NCI-H82 treated with DMSO at 0.1 percent for 48 hours (cell line): Measurements from ENCODE around the gene PLS1.
"Not testable (repeated sequence)": the region's sequence is repeated elsewhere in the genome, so short reads cannot be mapped to it uniquely, and the experiment has no call there.

ENCODE experiments used
- DNase-seq: peaks from one replicate; lab custom pipeline; 2025; ENCODE audit not compliant: unreplicated experiment; lab: John Stamatoyannopoulos, UW

PLS1 gene, protein sequence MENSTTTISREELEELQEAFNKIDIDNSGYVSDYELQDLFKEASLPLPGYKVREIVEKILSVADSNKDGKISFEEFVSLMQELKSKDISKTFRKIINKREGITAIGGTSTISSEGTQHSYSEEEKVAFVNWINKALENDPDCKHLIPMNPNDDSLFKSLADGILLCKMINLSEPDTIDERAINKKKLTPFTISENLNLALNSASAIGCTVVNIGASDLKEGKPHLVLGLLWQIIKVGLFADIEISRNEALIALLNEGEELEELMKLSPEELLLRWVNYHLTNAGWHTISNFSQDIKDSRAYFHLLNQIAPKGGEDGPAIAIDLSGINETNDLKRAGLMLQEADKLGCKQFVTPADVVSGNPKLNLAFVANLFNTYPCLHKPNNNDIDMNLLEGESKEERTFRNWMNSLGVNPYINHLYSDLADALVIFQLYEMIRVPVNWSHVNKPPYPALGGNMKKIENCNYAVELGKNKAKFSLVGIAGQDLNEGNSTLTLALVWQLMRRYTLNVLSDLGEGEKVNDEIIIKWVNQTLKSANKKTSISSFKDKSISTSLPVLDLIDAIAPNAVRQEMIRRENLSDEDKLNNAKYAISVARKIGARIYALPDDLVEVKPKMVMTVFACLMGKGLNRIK

DNA sequence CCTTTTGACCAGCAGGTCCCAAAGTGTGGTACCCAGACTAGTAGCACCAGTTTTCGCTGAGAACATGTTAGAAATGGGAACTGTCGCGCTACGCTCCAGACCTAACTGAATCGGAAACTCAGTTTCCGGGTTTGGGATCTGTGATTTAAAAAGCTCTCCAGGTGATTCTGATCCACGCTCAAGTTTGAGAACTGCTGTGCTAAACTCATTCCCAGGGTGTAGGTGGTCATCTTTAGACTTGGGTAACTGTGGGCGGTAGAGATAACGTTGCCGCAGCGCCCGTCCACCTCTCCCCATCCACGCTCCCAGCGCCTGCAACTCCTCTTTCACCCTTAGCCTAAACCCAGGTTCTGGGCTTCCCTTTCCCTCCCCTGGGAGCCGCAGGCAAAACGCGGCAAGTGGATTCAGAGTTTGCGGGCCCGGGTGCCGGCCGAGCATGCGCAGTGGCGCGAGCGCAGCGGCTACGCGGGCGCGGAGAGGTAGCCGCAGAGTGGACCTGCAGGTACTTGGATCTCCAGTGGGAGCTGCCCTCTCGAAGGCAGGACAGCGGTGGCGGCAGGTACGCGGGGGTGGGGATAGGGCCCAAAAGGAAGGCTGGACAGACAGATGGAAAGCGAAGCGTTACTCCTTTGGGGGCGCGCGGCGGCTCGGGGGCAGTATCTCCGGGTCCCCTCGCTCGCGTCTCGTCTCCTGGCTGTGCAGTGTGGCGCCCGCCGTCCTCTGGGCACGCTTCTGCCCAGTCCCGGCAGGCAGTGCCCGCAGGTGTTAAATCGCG is at the start of gene PLS1:
TSS of gene PLS1 (plus strand) at position 443 of the 775 bp plus-strand sequence. CDS start 67,845 bp downstream, outside the sequence.
- DNase-seq, result peak; percentile 87

- no peak for DNase-seq
Measured at GRCh38 chr3:142549986-142550385, 46.2 kb upstream of the PLS1 start.

DNA sequence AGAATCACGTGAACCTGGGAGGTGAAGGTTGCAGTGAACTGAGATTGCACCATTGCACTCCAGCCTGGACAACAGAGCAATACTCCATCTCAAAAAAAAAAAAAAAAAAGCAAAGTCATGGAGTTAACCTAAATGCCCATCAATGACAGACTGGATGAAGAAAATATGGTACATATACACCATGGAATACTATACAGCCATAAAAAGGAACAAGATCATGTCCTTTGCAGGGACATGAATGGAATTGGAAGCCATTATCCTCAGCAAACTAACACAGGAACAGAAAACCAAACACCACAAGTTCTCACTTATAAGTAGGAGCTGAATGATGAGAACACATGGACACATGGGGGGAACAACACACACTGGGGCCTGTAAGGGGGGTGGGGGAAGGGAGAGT is 43.6 kb upstream of the PLS1 start:
- DNase-seq, result not testable (repeated sequence)

DNA sequence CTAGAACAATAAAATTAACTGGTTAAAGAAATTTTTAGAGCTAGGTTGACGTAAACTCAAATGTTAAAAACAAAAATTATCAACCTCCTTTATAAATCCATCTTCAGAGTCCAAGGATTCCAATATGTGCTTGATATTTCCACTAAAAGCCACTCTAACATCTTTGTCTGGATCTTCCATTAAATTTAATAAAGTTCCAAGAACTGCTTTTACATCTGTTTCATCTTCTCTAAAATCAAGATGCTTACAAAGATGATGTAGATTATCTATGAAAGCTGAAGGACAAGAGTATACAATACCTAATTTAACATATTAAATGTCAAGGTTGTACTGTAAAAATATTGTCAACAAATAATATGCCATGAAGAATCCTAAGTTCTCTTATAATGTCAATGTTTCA is 42.5 kb upstream of the PLS1 start:
- no peak for DNase-seq

DNA sequence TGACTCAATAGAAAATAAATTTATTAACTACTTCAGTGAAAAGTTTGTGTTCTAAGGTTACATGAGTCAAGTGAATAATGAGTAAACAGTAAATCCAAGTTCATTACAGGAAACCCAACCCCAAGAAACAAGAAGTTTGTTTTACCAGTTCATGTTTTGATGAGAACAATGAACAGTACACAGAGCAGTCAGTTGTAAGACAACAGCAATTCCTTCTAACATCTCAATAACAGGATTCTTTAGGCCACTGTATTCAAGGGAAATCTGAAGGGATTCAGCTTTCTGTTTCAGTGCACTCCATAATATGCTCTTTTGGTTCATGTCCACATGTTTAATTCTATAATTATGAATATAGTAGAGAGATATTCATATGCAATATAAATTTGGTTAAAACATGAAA is 36.1 kb upstream of the PLS1 start:
- DNase-seq, result no peak

DNA sequence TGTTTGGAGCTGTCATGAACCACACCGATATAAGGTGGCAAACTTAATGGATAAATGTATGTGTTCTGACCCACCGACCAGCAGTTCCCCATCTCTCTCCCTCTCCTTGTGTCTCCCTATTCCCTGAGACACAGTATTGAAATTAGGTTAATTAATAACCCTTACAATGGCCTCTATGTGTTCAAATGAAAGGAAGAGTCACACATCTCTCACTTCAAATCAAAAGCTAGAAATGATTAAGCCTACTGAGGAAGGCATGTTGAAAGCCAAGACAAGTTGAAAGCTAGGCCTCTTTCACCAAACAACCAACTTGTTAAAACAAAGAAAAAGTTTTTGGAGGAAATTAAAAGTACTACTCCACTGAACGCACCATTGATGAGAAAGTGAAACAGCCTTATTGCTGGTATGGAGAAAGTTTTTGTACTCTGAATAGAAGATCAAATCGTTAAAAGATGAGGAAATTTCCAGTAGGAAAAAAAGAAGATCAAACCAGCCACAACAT is 32.6 kb upstream of the PLS1 start:
- no peak for DNase-seq

GRCh38 chr3:142566096-142566495 is 30.1 kb upstream of the PLS1 start:
- DNase-seq, result no peak

GRCh38 chr3:142568393-142569017 is 27.7 kb upstream of the PLS1 start:
- DNase-seq, result no peak

DNA sequence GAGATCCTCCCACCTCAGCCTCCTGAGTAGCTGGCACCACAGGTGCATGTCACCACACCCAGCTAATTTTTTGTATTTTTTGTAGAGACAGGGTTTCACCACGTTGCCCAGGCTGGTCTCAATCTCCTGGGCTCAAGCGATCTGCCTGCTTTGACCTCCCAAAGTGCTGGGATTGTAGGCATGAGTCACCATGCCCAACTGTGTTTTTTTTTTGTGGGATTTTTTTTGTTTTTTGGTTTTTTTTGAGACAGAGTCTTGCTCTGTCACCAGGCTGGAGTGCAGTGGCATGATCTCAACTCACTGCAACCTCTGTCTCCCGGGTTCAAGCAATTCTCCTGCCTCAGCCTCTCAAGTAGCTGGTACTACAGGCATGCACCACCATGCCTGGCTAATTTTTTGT is 26.8 kb upstream of the PLS1 start:
- DNase-seq, result not testable (repeated sequence)

GRCh38 chr3:142574223-142574622 is 22.0 kb upstream of the PLS1 start:
- not testable (repeated sequence) for DNase-seq

DNA sequence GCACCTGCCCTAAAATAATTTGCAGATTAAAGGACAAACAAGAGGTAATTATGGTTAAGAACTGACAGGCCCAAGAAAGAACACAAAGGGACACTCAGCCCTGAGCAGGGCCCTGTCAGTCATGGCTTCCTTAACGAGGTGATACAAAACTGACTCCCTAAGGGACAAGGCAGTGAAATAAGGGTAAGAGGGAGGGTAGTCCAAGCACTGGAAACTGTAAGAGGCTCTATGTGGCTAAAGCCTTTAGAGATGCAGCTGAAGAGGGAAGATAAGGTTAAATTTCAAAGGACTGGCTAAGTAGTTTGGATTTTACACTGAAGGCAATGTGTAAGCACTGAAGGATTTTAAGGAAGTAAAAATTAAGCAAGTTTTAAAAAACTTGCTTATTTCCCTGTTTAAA is 21.5 kb upstream of the PLS1 start:
- DNase-seq, result no peak

DNA sequence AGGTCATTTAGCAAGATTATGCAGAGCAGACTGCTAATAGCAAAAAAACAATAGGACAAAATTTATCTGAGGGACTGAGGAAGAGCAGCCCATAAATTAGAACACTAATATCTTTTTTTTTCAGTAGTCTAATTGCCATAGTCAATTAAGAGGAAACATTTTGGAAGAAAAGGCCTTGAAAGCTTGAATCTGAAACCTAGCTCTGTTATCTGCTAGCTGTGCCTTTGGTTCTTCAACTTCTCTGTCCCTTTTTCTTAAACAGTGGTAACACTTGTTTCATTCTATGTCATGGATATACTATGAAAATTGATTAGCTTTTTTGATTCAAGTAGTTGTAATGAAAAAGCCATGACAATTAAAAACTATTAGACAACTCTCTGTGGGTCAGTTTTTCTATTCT is 19.4 kb upstream of the PLS1 start:
- no peak for DNase-seq

GRCh38 chr3:142577696-142578328 is 18.4 kb upstream of the PLS1 start:
- DNase-seq, result no peak

DNA sequence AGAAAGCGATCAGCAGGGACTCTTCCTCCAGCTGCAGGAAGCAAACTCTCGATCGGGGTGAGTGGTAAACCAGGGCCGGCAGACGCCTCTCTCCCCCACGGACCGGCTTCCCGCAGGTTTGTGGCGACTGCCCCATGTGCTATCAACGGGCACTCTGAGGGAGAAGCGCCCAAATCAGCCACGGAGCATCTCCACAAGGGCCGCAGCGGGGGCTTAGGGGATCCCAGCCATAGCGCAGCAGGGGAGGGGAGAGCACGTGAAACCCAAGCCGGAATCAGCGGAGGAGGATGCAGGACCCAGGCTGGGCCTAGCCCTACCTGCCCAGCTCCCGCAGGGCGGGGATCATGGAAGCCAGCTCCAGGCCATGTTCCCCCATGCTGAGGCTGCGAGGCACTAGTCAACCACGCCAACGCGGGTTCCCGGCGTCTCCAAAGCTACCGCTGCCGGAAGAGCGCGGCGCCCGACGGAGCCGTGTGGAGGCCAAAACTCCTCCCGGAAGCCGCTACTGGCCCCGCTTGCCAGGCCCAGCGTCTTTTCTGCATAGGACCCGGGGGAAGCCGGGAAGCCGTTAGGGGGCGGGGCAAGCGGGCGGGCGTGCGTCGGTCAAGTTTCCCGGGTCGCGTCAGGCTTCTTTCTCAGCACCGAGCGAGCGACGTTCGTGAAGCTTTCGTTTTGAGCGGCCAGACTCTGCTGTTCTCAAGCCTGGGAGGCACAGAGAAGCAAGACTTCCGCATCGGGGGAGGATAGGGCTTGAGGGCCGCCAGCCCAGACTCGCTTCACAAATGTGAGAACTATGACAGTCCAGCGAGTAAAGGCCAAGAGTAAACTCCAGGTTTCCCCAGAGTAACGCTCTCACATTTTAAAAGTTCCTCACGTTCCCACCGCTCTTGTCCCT is 17.6 kb upstream of the PLS1 start, which contains the start of gene ATR:
TSS of gene ATR (minus strand) at position 405 of the 895 bp plus-strand sequence. CDS start at position 376, 29 bp downstream.
- DNase-seq, result peak; percentile 83

GRCh38 chr3:142580061-142580423 is 16.2 kb upstream of the PLS1 start:
- no peak for DNase-seq

DNA sequence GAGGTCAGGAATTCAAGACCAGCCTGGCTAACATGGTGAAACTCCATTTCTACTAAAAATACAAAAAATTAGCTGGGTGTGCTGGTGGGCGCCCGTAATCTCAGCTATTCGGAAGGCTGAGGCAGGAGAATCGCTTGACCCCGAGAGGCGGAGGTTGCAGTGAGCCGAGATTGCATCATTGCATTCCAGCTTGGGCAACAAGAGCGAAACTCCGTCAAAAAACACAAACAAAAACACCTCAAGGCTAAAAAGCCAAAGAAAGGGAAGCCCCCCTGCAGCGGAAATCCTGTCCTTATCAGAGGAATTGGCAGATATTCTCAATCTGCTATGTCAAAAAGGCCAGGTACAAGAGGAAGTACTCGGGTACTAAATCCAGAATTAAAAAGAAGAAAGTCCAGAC is 15.1 kb upstream of the PLS1 start:
- DNase-seq, result not testable (repeated sequence)

DNA sequence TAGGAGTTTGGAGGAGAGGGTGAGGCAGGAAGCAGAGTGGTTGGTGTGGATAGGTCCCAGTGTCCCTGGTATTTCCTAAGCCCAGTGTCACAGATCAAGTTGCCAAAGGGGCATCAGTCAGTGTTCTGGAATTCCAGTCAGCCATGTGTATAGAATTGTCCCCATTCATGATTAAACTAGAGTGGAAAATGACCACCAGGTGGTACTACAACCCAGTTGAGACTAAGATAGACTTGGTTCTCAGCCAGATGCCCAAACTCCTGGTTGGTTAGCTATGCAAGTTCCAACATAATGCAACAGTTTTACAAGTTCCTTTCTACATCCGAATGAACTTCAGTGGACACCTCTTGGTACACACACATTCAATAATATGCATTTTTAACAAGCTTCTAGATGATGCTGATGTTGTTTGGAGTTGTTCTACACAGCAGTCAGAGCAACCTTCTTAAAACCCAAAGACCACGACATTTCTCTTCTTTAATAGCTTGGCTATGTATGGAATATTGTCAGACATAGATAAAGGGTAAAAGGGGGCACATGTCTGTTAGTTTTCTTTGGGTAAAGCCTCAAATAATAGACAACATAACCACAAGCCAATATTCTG is 9.3 kb upstream of the PLS1 start:
- DNase-seq, result peak; percentile 40

GRCh38 chr3:142588703-142589102 is 7.5 kb upstream of the PLS1 start:
- no peak for DNase-seq

DNA sequence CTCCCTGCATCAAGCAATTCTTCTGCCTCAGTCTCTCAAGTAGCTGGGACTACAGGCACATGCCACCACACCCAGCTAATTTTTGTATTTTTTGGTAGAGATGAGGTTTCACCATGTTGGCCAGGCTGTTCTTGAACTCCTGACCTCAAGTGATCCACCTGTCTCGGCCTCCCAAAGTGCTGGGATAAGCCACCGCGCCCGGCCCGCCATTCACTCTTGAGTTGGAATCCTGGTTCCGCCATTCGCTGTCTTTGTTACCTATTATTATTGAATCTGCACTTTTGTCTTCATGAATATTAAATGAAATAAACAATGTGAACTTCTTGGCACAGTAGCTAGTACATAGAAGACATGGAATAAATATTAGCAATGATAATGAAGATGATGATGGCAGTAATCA is 3.9 kb upstream of the PLS1 start:
- not testable (repeated sequence) for DNase-seq
